Panc1 (cell line): ENCODE results near the gene ZNF521. TPM values are rescaled to one million over a fixed set of nuclear protein-coding genes. Genes with fewer than 3 reads are reported as not detected.

Experiments
- ATAC-seq: fragments of 200-7000 bp; cut with Tn5 transposase; 2 replicates; pipeline ENCODE4 v1.9.1; 2020; ENCODE audit warnings: mild to moderate bottlenecking, moderate library complexity
- BruUV-seq: library from RNA; stranded (reverse); fragments of 400-500 nt; replicated peaks from 2 replicates; lab custom pipeline; 2021; lab: Mats Ljungman, UMichigan
- CTCF ChIA-PET: fragments of 300-600 bp; sonication (Branson Sonifier 250); formaldehyde crosslinking; loops from one replicate; lab custom pipeline; 2022; ENCODE audit warnings: antibody characterized with exemption; lab: Charles Lee
- POLR2A ChIA-PET: fragments of 300-600 bp; sonication (Branson Sonifier 250); formaldehyde crosslinking; loops from one replicate; lab custom pipeline; 2022; ENCODE audit warnings: antibody characterized with exemption; lab: Charles Lee
- DNase-seq: peaks from one replicate; pipeline ENCODE4 v3.0.0-alpha.2; 2010; ENCODE audit warnings: low read depth, low spot score
- H3K27ac ChIP-seq: 2 replicates; pipeline ENCODE4 v1.5.1; 2011; ENCODE audit warnings: mild to moderate bottlenecking, low read length, inconsistent platforms
- H3K27me3 ChIP-seq: fragments of 200-500 bp; sonication (Bioruptor generic); 2 replicates; pipeline ENCODE4 v1.6.0; 2014; ENCODE audit warnings: low read length, inconsistent platforms; ENCODE audit not compliant: control insufficient read depth, insufficient read depth
- H3K36me3 ChIP-seq: fragments of 200-500 bp; sonication (Bioruptor generic); 2 replicates; pipeline ENCODE4 v1.5.1; 2014; ENCODE audit warnings: inconsistent platforms, mild to moderate bottlenecking, low read length, moderate library complexity; ENCODE audit not compliant: control insufficient read depth, insufficient read depth
- H3K4me1 ChIP-seq: 2 replicates; pipeline ENCODE4 v1.5.1; 2011; ENCODE audit warnings: inconsistent platforms, mild to moderate bottlenecking, low read length, moderate library complexity; ENCODE audit not compliant: control insufficient read depth, insufficient read depth
- H3K4me3 ChIP-seq, 2 experiments: 2 replicates each; pipeline ENCODE4 v1.5.1; 2011 to 2012; ENCODE audit warnings: low read depth in 2 of 2, low read length in 2 of 2, mild to moderate bottlenecking in 2 of 2, inconsistent platforms in 1 of 2, moderate library complexity in 1 of 2
- H3K9me3 ChIP-seq: fragments of 200-500 bp; sonication (Bioruptor generic); 2 replicates; pipeline ENCODE4 v1.5.1; 2014; ENCODE audit warnings: low read depth, mild to moderate bottlenecking, inconsistent platforms, low read length, moderate library complexity; ENCODE audit not compliant: control insufficient read depth, insufficient read depth
- POLR2AphosphoS5 ChIP-seq: IDR thresholded peaks from 2 replicates; pipeline ENCODE4 v1.6.1; 2012; ENCODE audit warnings: mild to moderate bottlenecking, low read depth, low read length, moderate library complexity
- SIN3A ChIP-seq: IDR thresholded peaks from 2 replicates; pipeline ENCODE4 v1.6.1; 2012; ENCODE audit warnings: low read depth, mild to moderate bottlenecking, low read length, moderate library complexity, borderline replicate concordance; ENCODE audit not compliant: insufficient read depth
- TCF7L2 ChIP-seq: IDR thresholded peaks from 2 replicates; pipeline ENCODE4 v1.6.1; 2011; ENCODE audit warnings: mild to moderate bottlenecking, low read depth, low read length, inconsistent platforms
- in situ Hi-C: cut with HindIII; loops from 2 replicates; pipeline ENCODE4 v1.10.0; 2016; ENCODE audit warnings: low sequenced_read_pairs, low pct_unique_long_range_greater_than_20kb
- intact Hi-C: fragments of 100-400 bp; cut with micrococcal nuclease; formaldehyde crosslinking; loops from one replicate; pipeline ENCODE4 v1.10.0; 2022; ENCODE audit not compliant: unreplicated experiment
- total RNA-seq: library from RNA; stranded (reverse); gene quantifications from one replicate; pipeline ENCODE4 v1.2.1, GENCODE V29; 2021; ENCODE audit not compliant: unreplicated experiment
- TF ChIP-seq, protein P1 (sequence below), 2 experiments: IDR thresholded peaks; 2 replicates each; pipeline ENCODE4 v1.6.1; 2011 to 2012; ENCODE audit warnings: low read depth in 2 of 2, control low read depth in 1 of 2, low read length in 1 of 2, mild to moderate bottlenecking in 1 of 2, moderate library complexity in 1 of 2; ENCODE audit not compliant: insufficient read depth in 1 of 2
- TF ChIP-seq, protein P2 (sequence below): fragments of 450-650 bp; IDR thresholded peaks from 2 replicates; pipeline ENCODE4 v1.5.1; 2017; ENCODE audit warnings: mild to moderate bottlenecking

Gene ZNF521
- total RNA-seq, 1 experiment from 2014 or later: 0.15 TPM

DNA sequence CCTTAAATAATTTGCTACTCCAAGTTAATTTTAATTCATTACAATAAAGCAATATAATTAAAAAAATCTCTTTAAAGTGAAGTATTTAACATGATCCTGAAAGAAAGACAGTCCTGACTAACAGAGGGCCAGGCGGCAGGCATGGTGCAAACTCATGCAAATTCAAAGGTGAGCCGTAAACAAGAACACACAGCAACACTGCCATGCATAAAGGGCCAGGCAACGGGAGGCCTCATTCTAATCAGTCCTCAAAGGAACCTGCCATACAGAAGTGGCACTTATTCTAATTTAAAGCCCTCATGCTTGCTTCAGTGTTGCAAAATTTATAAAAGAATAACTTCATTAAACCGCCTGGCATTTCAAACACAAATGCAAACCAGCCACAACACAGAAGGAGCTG, 277.0 kb downstream of the ZNF521 start:
- ATAC-seq: no peak
- DNase-seq: no peak
- intact Hi-C loops (no loop called here), in situ Hi-C loops (no loop called here)
- no TSS peak for BruUV-seq
- POLR2A ChIA-PET: no interaction called here
- no peak overlapping the region for H3K27ac ChIP-seq
- H3K4me3 ChIP-seq: no peak overlapping the region
- CTCF ChIA-PET: no interaction called here
- H3K36me3 ChIP-seq: no peaks in the 10 kb centered on the region
- H3K4me1 ChIP-seq: no peaks in the 10 kb centered on the region
- peaks cover 2% of the 10 kb centered on the region; the same call in 1 of the 2 replicates for H3K27me3 ChIP-seq
- H3K9me3 ChIP-seq: no peaks in the 10 kb centered on the region
- no peak for TF ChIP-seq SIN3A
- TF ChIP-seq TCF7L2: no peak
- TF ChIP-seq, protein P1, sequence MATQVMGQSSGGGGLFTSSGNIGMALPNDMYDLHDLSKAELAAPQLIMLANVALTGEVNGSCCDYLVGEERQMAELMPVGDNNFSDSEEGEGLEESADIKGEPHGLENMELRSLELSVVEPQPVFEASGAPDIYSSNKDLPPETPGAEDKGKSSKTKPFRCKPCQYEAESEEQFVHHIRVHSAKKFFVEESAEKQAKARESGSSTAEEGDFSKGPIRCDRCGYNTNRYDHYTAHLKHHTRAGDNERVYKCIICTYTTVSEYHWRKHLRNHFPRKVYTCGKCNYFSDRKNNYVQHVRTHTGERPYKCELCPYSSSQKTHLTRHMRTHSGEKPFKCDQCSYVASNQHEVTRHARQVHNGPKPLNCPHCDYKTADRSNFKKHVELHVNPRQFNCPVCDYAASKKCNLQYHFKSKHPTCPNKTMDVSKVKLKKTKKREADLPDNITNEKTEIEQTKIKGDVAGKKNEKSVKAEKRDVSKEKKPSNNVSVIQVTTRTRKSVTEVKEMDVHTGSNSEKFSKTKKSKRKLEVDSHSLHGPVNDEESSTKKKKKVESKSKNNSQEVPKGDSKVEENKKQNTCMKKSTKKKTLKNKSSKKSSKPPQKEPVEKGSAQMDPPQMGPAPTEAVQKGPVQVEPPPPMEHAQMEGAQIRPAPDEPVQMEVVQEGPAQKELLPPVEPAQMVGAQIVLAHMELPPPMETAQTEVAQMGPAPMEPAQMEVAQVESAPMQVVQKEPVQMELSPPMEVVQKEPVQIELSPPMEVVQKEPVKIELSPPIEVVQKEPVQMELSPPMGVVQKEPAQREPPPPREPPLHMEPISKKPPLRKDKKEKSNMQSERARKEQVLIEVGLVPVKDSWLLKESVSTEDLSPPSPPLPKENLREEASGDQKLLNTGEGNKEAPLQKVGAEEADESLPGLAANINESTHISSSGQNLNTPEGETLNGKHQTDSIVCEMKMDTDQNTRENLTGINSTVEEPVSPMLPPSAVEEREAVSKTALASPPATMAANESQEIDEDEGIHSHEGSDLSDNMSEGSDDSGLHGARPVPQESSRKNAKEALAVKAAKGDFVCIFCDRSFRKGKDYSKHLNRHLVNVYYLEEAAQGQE (IDR thresholded peaks at IDR 0.05; ENCODE audit: insufficient read depth in 1 of 2, low read depth in 2 of 2, low read length in 1 of 2): no peak
- no peak for TF ChIP-seq POLR2AphosphoS5
- TF ChIP-seq, protein P2, sequence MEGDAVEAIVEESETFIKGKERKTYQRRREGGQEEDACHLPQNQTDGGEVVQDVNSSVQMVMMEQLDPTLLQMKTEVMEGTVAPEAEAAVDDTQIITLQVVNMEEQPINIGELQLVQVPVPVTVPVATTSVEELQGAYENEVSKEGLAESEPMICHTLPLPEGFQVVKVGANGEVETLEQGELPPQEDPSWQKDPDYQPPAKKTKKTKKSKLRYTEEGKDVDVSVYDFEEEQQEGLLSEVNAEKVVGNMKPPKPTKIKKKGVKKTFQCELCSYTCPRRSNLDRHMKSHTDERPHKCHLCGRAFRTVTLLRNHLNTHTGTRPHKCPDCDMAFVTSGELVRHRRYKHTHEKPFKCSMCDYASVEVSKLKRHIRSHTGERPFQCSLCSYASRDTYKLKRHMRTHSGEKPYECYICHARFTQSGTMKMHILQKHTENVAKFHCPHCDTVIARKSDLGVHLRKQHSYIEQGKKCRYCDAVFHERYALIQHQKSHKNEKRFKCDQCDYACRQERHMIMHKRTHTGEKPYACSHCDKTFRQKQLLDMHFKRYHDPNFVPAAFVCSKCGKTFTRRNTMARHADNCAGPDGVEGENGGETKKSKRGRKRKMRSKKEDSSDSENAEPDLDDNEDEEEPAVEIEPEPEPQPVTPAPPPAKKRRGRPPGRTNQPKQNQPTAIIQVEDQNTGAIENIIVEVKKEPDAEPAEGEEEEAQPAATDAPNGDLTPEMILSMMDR: no peak

DNA sequence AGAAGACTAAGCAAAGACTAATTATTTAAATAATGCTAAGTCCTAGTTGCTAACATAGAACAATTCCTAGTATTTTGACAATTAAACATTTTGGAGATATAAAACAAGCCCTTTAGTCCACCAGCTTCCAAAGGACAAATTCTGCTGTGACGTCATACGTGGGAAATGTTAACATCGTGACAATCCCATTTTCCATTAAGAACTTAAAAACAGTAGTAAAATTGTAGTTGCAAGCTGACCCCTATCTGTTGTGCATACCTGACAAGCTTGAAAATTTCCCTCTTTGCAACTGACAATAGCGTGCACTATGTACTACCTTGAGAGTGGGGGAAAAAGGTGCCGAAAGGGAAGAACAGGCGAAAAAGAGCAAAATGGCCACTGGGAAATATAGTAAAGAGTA, 279.8 kb downstream of the ZNF521 start:
- ATAC-seq: no peak
- peaks cover 2% of the 10 kb centered on the region; the same call in 1 of the 2 replicates for H3K27me3 ChIP-seq
- intact Hi-C loops: no loop called here
- H3K4me1 ChIP-seq: no peaks in the 10 kb centered on the region
- no peak for DNase-seq
- no TSS peak for BruUV-seq
- no peak for TF ChIP-seq POLR2AphosphoS5
- TF ChIP-seq, protein P2: no peak
- TF ChIP-seq TCF7L2: no peak
- TF ChIP-seq, protein P1 (IDR thresholded peaks at IDR 0.05; ENCODE audit: insufficient read depth in 1 of 2, low read depth in 2 of 2, low read length in 1 of 2): no peak
- no peak for TF ChIP-seq SIN3A
- no peaks in the 10 kb centered on the region for H3K9me3 ChIP-seq
- no peaks in the 10 kb centered on the region for H3K36me3 ChIP-seq
- no peak overlapping the region for H3K4me3 ChIP-seq
- CTCF ChIA-PET: no interaction called here
- POLR2A ChIA-PET: no interaction called here
- in situ Hi-C loops: no loop called here
- H3K27ac ChIP-seq: no peak overlapping the region
